NB4 (cell line): Measurements from ENCODE around the gene TSPAN18.

ENCODE experiments used
- CTCF ChIP-seq: IDR thresholded peaks from one replicate; pipeline ENCODE4 v1.5.1; 2012; ENCODE audit warnings: low read depth, low read length
- MAX ChIP-seq: IDR thresholded peaks from 2 replicates; pipeline ENCODE4 v1.6.1; 2011; ENCODE audit warnings: low read depth, low read length
- MYC ChIP-seq: IDR thresholded peaks from 2 replicates; pipeline ENCODE4 v1.6.1; 2011; ENCODE audit warnings: low read depth, low read length
- POLR2A ChIP-seq: IDR thresholded peaks from 2 replicates; pipeline ENCODE4 v1.6.1; 2011; ENCODE audit warnings: mild to moderate bottlenecking; ENCODE audit not compliant: insufficient read length; ENCODE audit errors: extremely low read depth

- TF ChIP-seq POLR2A (no peak), MYC (no peak), CTCF (no peak), MAX (no peak)
Measured at GRCh38 chr11:44725016-44725685, 1.6 kb upstream of the TSPAN18 start.
